ENCODE data around the gene PLB1.

The PLB1 gene

DNA sequence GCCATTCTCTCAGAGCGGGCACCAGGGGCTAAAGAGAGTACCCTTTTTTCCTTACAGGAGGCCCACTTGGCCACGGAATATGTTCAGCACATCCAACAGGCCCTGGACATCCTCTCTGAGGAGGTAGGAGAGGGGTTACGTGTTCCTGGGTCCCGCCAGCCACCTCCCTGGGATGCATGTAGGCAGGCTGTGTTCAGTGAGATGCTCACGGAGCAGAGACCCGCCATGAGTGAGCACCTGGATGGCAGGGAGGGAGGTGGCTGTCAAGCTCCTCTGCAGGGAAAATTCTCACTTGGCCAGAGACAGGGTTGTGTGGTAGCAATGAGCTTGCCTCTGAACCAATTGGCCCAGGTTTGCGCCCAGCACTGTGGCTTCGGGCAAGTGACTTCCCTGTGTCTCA is 132.6 kb downstream of the PLB1 start:
- no peak overlapping the region for H3K4me3 ChIP-seq (replicated peaks in 1 of 2; ENCODE audit: low read depth in 2 of 2, low read length in 2 of 2)
- TF ChIP-seq, protein P1, sequence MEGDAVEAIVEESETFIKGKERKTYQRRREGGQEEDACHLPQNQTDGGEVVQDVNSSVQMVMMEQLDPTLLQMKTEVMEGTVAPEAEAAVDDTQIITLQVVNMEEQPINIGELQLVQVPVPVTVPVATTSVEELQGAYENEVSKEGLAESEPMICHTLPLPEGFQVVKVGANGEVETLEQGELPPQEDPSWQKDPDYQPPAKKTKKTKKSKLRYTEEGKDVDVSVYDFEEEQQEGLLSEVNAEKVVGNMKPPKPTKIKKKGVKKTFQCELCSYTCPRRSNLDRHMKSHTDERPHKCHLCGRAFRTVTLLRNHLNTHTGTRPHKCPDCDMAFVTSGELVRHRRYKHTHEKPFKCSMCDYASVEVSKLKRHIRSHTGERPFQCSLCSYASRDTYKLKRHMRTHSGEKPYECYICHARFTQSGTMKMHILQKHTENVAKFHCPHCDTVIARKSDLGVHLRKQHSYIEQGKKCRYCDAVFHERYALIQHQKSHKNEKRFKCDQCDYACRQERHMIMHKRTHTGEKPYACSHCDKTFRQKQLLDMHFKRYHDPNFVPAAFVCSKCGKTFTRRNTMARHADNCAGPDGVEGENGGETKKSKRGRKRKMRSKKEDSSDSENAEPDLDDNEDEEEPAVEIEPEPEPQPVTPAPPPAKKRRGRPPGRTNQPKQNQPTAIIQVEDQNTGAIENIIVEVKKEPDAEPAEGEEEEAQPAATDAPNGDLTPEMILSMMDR (IDR thresholded peaks at IDR 0.05; ENCODE audit: low read depth, low read length) = no peak

DNA sequence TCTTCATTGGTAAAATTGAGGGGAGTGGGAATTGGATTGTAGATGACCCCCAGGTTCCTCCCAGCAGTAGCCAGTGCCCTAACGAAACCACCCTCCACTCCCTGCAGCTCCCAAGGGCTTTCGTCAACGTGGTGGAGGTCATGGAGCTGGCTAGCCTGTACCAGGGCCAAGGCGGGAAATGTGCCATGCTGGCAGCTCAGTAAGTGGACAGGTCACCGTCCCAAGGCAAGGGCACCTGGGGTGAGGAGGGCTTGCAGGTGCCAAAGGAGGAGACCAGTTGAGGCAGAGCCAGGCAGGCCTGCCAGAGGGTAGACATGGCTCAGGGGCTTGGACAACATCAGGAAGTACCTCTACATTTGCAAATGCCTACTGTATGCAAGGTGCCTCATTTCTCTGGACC is 133.1 kb downstream of the PLB1 start:
- TF ChIP-seq, protein P1 (IDR thresholded peaks at IDR 0.05; ENCODE audit: low read depth, low read length) = no peak
- no peak for DNase-seq (ENCODE audit: low read depth in 2 of 2)
- H3K4me3 ChIP-seq (replicated peaks in 1 of 2; ENCODE audit: low read depth in 2 of 2, low read length in 2 of 2) = no peak overlapping the region

More for the DNA sequence above, 132.6 kb downstream of the PLB1 start:
- no peak for DNase-seq (ENCODE audit: low read depth in 2 of 2)

DNA sequence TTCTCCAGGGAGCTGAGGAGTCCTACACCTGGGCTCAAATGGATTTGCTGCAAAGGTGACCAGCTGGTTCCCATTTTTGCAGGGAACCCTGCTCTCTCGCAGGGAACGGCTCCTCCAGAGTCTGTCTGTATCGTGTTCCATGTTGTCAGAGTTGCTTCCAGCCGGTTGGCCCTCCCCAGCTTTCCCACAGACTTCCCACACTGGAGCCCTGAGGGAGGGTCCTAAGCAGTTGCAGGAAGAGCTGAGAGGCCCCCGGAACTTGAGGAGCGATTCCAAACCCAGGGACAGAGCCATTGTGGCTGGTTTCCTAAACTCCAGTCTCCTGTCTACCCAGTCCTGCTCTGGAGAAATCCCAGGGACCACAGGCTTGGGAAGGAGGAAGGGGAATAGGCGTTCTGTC is 134.1 kb downstream of the PLB1 start:
- TF ChIP-seq, protein P1 (IDR thresholded peaks at IDR 0.05; ENCODE audit: low read depth, low read length) = no peak
- no peak overlapping the region for H3K4me3 ChIP-seq (replicated peaks in 1 of 2; ENCODE audit: low read depth in 2 of 2, low read length in 2 of 2)
- DNase-seq (ENCODE audit: low read depth in 2 of 2) = no peak

DNA sequence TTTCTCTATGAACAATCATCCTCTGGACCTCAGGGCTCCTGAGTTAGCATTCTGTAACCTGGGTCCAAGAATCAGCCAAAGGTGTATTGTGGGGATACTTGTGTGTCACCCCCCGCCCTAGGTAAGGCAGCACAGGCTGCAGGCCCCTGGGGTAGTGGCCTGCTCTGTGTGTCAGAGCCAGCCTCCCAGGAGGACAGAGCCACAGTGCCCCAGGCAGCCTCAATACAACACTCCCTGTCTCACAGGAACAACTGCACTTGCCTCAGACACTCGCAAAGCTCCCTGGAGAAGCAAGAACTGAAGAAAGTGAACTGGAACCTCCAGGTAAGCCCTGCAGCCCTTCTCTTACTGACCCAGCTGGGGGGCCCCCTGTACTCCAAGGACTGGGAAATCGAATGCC is 134.5 kb downstream of the PLB1 start:
- TF ChIP-seq, protein P1 (IDR thresholded peaks at IDR 0.05; ENCODE audit: low read depth, low read length) = no peak
- no peak overlapping the region for H3K4me3 ChIP-seq (replicated peaks in 1 of 2; ENCODE audit: low read depth in 2 of 2, low read length in 2 of 2)
- no peak for DNase-seq (ENCODE audit: low read depth in 2 of 2)

DNA sequence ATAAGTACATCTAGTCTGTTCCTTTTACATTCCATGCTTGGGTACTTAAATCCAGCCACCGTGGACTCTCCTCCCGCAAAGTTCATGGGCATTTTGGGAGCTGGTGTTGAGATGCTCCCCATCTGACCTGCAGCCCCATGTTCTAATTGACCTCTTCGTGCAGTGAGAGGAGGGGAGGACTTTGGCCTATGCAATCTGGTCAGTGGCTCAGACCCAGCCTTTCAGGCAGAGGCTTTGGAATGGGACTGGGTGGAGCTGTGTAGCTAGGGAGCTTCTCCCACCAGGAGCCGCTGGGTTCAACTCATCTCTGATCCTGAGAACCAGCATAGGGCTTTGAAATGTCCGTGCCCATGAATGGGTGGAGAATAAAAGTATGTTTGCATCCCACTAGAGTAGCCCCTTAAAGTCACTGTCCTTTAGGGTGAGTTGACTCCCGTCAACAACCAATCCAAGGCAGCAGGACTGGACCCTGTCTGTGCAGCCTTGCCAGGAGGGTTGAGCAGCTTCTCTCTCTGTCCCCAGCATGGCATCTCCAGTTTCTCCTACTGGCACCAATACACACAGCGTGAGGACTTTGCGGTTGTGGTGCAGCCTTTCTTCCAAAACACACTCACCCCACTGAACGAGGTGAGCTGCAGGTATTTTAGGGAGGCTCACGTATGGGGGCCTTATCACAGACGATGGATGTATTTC is 135.8 kb downstream of the PLB1 start:
- TF ChIP-seq, protein P1 (IDR thresholded peaks at IDR 0.05; ENCODE audit: low read depth, low read length) = no peak
- no peak overlapping the region for H3K4me3 ChIP-seq (replicated peaks in 1 of 2; ENCODE audit: low read depth in 2 of 2, low read length in 2 of 2)
- DNase-seq (ENCODE audit: low read depth in 2 of 2) = no peak

DNA sequence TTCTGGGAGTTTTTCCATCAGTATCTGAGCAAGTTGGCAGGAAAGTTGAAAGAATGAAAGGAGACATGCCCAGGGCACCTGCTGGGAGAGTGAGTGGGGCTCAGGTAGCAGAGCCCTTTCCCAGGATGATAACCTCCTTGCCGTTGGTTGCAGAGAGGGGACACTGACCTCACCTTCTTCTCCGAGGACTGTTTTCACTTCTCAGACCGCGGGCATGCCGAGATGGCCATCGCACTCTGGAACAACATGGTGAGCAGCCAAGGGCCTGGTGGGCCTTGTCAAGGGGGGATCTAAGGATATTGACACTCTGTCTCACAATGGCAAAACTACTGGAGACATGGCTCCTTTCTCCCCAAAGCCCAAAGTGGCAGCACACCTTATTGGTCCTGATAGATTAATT is 136.9 kb downstream of the PLB1 start:
- TF ChIP-seq, protein P1 (IDR thresholded peaks at IDR 0.05; ENCODE audit: low read depth, low read length) = no peak
- H3K4me3 ChIP-seq (replicated peaks in 1 of 2; ENCODE audit: low read depth in 2 of 2, low read length in 2 of 2) = no peak overlapping the region
- DNase-seq (ENCODE audit: low read depth in 2 of 2) = no peak

DNA sequence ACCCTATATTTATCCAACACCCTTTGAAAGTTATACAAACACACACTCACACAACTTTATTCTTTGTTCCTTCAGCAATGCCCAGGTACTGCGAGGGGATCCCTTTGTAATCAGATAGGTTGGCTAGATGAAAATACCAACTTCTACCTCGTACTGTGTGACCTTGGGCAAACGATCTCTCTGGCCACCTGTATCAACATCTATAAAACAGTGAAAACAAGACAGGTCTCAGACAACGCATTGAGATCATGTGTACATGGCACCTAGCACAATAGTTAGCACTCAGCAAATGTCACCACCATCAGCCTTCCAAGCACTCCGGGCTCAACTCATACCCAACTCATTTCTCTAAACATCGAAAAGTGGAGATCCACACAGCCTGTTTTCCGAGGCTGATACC is 137.3 kb downstream of the PLB1 start:
- DNase-seq (ENCODE audit: low read depth in 2 of 2) = no peak
- TF ChIP-seq, protein P1 (IDR thresholded peaks at IDR 0.05; ENCODE audit: low read depth, low read length) = no peak
- H3K4me3 ChIP-seq (replicated peaks in 1 of 2; ENCODE audit: low read depth in 2 of 2, low read length in 2 of 2) = no peak overlapping the region
